HepG2 (cell line): ENCODE data around the gene NBEA. TPM values are rescaled to one million over a fixed set of nuclear protein-coding genes. Genes with fewer than 3 reads are reported as not detected.

Experiments
- ATAC-seq: fragments of 200-7000 bp; cut with Tn5 transposase; 3 replicates; pipeline ENCODE4 v1.9.1; 2020; ENCODE audit warnings: mild to moderate bottlenecking, moderate library complexity
- BruUV-seq: library from RNA; stranded (reverse); fragments of 400-500 nt; replicated peaks from 2 replicates; lab custom pipeline; 2021; lab: Mats Ljungman, UMichigan
- CTCF ChIA-PET: fragments of 300-600 bp; formaldehyde crosslinking; extraction: SDS; loops from one replicate; lab custom pipeline; 2021; ENCODE audit warnings: low total read pairs, inconsistent platforms, low intra/inter-chr PET ratio; lab: Yijun Ruan, JAX
- POLR2A ChIA-PET: fragments of 350-600 bp; sonication (Branson Sonifier 250); formaldehyde crosslinking; loops from one replicate; lab custom pipeline; 2020; ENCODE audit warnings: antibody characterized with exemption, inconsistent platforms; lab: Yijun Ruan, JAX
- DNase-seq: peaks from one replicate; pipeline ENCODE4 v3.0.0-alpha.2; 2015; ENCODE audit warnings: low spot score
- FAIRE-seq: peaks from 3 replicates; lab custom pipeline; 2011; peaks lifted over from hg19 to GRCh38; lab: Jason Lieb, UNC
- H2AFZ ChIP-seq: one replicate; pipeline ENCODE4 v1.6.1; 2011; ENCODE audit warnings: low read length, inconsistent platforms
- H3K27ac ChIP-seq: fragments of 300-600 bp; 3 replicates; pipeline ENCODE4 v1.8.0; 2011; ENCODE audit warnings: mixed run types, mild to moderate bottlenecking, mixed read lengths, low read length, inconsistent platforms; ENCODE audit not compliant: insufficient read depth; ENCODE audit errors: extremely low read length
- H3K27me3 ChIP-seq, 2 experiments: fragments of 200-600 bp in 1 of 2; 2 replicates in 1 of 2; 3 replicates in 1 of 2; pipeline versions ENCODE4 v1.6.0 to v1.8.0; 2011; ENCODE audit warnings: low read length in 2 of 2, mild to moderate bottlenecking in 2 of 2, moderate library complexity in 2 of 2, inconsistent platforms in 1 of 2; ENCODE audit not compliant: insufficient read depth in 2 of 2, control insufficient read depth in 1 of 2
- H3K36me3 ChIP-seq, 2 experiments: fragments of 200-600 bp in 1 of 2; replicated peaks in 1 of 2; 2 replicates in 1 of 2; 3 replicates in 1 of 2; pipeline versions ENCODE4 v1.5.1 to v1.8.0; 2011; ENCODE audit warnings: low read length in 2 of 2, inconsistent platforms in 1 of 2; ENCODE audit not compliant: insufficient read depth in 2 of 2, control insufficient read depth in 1 of 2
- H3K4me1 ChIP-seq: 2 replicates; pipeline ENCODE4 v1.5.1; 2012; ENCODE audit warnings: low read length, inconsistent platforms; ENCODE audit not compliant: insufficient read depth
- H3K4me2 ChIP-seq: 2 replicates; pipeline ENCODE4 v1.6.0; 2011; ENCODE audit warnings: low read depth, low read length, inconsistent platforms
- H3K4me3 ChIP-seq, 3 experiments: fragments of 200-600 bp in 1 of 3; sonication (generic), shearing (Covaris generic) in 1 of 3; replicated peaks in 1 of 3; 2 replicates each; pipeline ENCODE4 v1.5.1; 2011 to 2016; ENCODE audit warnings: low read length in 3 of 3, inconsistent platforms in 2 of 3, low read depth in 2 of 3, mild to moderate bottlenecking in 2 of 3, control low read depth in 1 of 3, mixed read lengths in 1 of 3; ENCODE audit not compliant: insufficient read depth in 1 of 3
- H3K79me2 ChIP-seq: one replicate; pipeline ENCODE4 v1.6.1; 2011; ENCODE audit warnings: low read length, inconsistent platforms; ENCODE audit not compliant: insufficient read depth
- H3K9ac ChIP-seq: 2 replicates; pipeline ENCODE4 v1.6.0; 2011; ENCODE audit warnings: mild to moderate bottlenecking, low read depth, low read length, inconsistent platforms; ENCODE audit not compliant: insufficient read depth
- H3K9me3 ChIP-seq: 2 replicates; pipeline ENCODE4 v1.5.1; 2012; ENCODE audit warnings: mild to moderate bottlenecking, low read length
- H4K20me1 ChIP-seq: 2 replicates; pipeline ENCODE4 v1.6.0; 2011; ENCODE audit warnings: inconsistent platforms, mild to moderate bottlenecking, low read length, moderate library complexity; ENCODE audit not compliant: insufficient read depth
- FOXK2 ChIP-seq: fragments of 450-650 bp; IDR thresholded peaks from 2 replicates; pipeline ENCODE4 v1.6.1; 2016
- HDAC1 ChIP-seq: sonication (generic); formaldehyde crosslinking; IDR thresholded peaks from 2 replicates; pipeline ENCODE4 v1.5.1; 2020; ENCODE audit warnings: mild to moderate bottlenecking, missing genetic modification reagents
- NR2F6 ChIP-seq, 2 experiments: IDR thresholded peaks; 2 replicates each; pipeline ENCODE4 v1.6.1; 2016; ENCODE audit warnings: antibody characterized with exemption in 1 of 2, mild to moderate bottlenecking in 1 of 2
- SUZ12 ChIP-seq: fragments of 150-350 bp; IDR thresholded peaks from 2 replicates; pipeline ENCODE4 v1.6.1; 2014; ENCODE audit warnings: low read depth, low read length
- ZNF121 ChIP-seq: sonication (generic); formaldehyde crosslinking; IDR thresholded peaks from 2 replicates; pipeline ENCODE4 v1.5.0; 2020; ENCODE audit warnings: mild to moderate bottlenecking, missing genetic modification reagents
- ZNF17 ChIP-seq: sonication (generic); formaldehyde crosslinking; IDR thresholded peaks from 2 replicates; pipeline ENCODE4 v1.5.0; 2020; ENCODE audit warnings: mild to moderate bottlenecking, missing genetic modification reagents
- ZNF501 ChIP-seq: sonication (generic); formaldehyde crosslinking; IDR thresholded peaks from 2 replicates; pipeline ENCODE4 v1.5.1; 2020; ENCODE audit warnings: mild to moderate bottlenecking, moderate library complexity, missing genetic modification reagents
- ZNF547 ChIP-seq: sonication (generic); formaldehyde crosslinking; IDR thresholded peaks from 2 replicates; pipeline ENCODE4 v1.5.1; 2020; ENCODE audit warnings: mild to moderate bottlenecking, missing genetic modification reagents
- ZNF761 ChIP-seq: sonication (generic); formaldehyde crosslinking; conservative IDR thresholded peaks from 2 replicates; pipeline ENCODE4 v1.4.0; 2020; ENCODE audit warnings: mild to moderate bottlenecking, missing genetic modification reagents
- ZNF782 ChIP-seq: sonication (generic); formaldehyde crosslinking; IDR thresholded peaks from 2 replicates; pipeline ENCODE4 v1.4.0; 2020; ENCODE audit warnings: missing genetic modification reagents, mild to moderate bottlenecking, borderline replicate concordance
- WGBS: methylation state at CpG from one replicate; pipeline ENCODE4 v1.1.6; 2017; ENCODE audit warnings: low lambda C conversion rate; 5-methylcytosine and 5-hydroxymethylcytosine counted together
- in situ Hi-C: cut with HindIII; loops from 2 replicates; pipeline ENCODE4 v1.10.0; 2017; ENCODE audit warnings: low pct_unique_long_range_greater_than_20kb; ENCODE audit not compliant: extremely low pct_ligation_motif_present
- intact Hi-C: fragments of 100-400 bp; cut with micrococcal nuclease; formaldehyde crosslinking; loops from one replicate; pipeline ENCODE4 v1.10.0; 2022; ENCODE audit not compliant: unreplicated experiment
- polyA plus RNA-seq, 8 experiments: library from polyadenylated mRNA; depleted of rRNA in 3 of 8; stranded (reverse) in 7 of 8; unstranded in 1 of 8; fragments of >200 nt; fragmentation: Illumina TruSeq in 4 of 8; extraction: Trizol in 4 of 8; gene quantifications; 2 replicates each; pipeline versions ENCODE4 v1.2.1 to v1.2.3, GENCODE V29; 2011 to 2016; ENCODE audit warnings: low read depth in 4 of 8, missing spikeins in 1 of 8, mixed read lengths in 1 of 8; ENCODE audit not compliant: insufficient read depth in 1 of 8
- total RNA-seq, 5 experiments: library from RNA; depleted of rRNA; stranded (reverse); fragments of >200 nt; fragmentation: Illumina TruSeq; extraction: Trizol; gene quantifications; 2 replicates each; pipeline ENCODE4 v1.2.3, GENCODE V29; 2016; ENCODE audit warnings: low read depth in 1 of 5
- TF ChIP-seq, protein P1 (sequence below): IDR thresholded peaks from 2 replicates; pipeline ENCODE4 v1.6.1; 2016; ENCODE audit warnings: low read depth, missing genetic modification reagents, missing compliant biosample characterization
- TF ChIP-seq, protein P2 (sequence below), 2 experiments: sonication (generic) in 1 of 2; formaldehyde crosslinking in 1 of 2; IDR thresholded peaks; 2 replicates each; pipeline versions ENCODE4 v1.4.0 to v1.6.1; 2018 to 2020; ENCODE audit warnings: missing genetic modification reagents in 2 of 2, borderline replicate concordance in 1 of 2, low read depth in 1 of 2, mild to moderate bottlenecking in 1 of 2, missing biosample characterization in 1 of 2

NBEA gene
- total and polyA plus RNA-seq, 2 of the 13 experiments (the other 11 are each of a cell fraction or from before 2014, with no cell fraction given) = 2.7 to 2.8 TPM

DNA sequence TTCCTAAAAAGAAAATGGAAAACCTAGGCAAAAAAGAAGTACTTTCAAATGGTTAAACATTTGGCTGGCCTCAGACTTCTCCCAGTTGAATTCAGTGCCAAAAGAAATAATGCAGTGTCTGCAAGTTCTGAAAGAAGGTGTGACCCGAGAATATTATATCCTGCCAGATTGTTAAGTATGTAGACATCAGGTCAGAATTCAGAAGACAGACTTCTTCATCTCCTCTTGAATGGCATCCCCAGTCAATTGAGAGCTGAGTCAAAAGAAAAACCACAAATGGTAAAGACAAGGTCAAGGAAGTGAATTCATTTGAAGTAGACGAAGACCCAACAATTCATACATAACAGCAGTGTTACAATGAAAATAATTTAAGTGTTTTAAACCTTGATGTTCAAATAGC, 194.5 kb downstream of the NBEA start:
- no peaks in the 10 kb centered on the region for H3K9me3 ChIP-seq
- CTCF ChIA-PET = no interaction called here
- no peaks in the 10 kb centered on the region for H3K4me1 ChIP-seq
- no peak overlapping the region for H3K4me2 ChIP-seq
- H3K27ac ChIP-seq = no peak overlapping the region
- no peaks in the 10 kb centered on the region for H3K79me2 ChIP-seq
- POLR2A ChIA-PET = no interaction called here
- ATAC-seq = no peak
- no peak overlapping the region for H3K4me3 ChIP-seq
- in situ Hi-C loops = no loop called here
- no peaks in the 10 kb centered on the region for H3K36me3 ChIP-seq
- BruUV-seq = no TSS peak
- WGBS = 48% methylated on average over 2 of the region's 2 CpGs
- H3K27me3 ChIP-seq = no peaks in the 10 kb centered on the region
- no peak for FAIRE-seq
- no peak overlapping the region for H2AFZ ChIP-seq
- TF ChIP-seq ZNF501 (CRISPR knock-in tag) = no peak
- TF ChIP-seq FOXK2 = no peak
- TF ChIP-seq, all 625 proteins: peak for 0
- no peak overlapping the region for H3K9ac ChIP-seq
- DNase-seq = no peak
- H4K20me1 ChIP-seq = no peaks in the 10 kb centered on the region
- intact Hi-C loops = no loop called here

DNA sequence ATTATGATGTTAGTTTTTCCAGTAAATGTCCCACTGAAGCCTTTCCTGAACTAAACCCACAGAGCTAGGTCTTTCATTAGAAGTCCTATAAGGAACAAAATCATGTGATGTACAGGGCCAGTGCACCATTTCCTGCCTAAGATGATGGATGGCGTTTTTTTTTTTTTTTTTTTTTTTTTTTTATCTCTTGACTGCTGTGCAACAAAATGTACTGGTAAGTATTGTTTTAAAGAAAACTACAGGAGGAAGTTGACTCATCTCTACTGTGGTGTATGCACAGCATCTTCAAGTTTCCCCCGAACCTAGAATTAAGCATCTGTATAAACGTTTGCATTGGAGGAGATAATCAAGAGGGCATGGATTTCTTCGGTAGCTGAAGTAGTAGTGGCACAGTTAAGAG, 197.5 kb downstream of the NBEA start:
- Histone ChIP-seq H3K27me3 (no peaks in the 10 kb centered on the region; a peak in 1 of 5 replicates), H4K20me1 (no peaks in the 10 kb centered on the region; the same call in 1 of the 2 replicates), H3K9ac (no peak overlapping the region), H3K4me3 (no peak overlapping the region), H3K27ac (no peak overlapping the region), H3K4me1 (no peaks in the 10 kb centered on the region), H3K9me3 (no peaks in the 10 kb centered on the region), H3K4me2 (no peak overlapping the region), H3K36me3 (no peaks in the 10 kb centered on the region), H2AFZ (no peak overlapping the region), H3K79me2 (no peaks in the 10 kb centered on the region)
- in situ Hi-C loops (no loop called here), intact Hi-C loops (no loop called here)
- ATAC-seq (no peak), DNase-seq (no peak), FAIRE-seq (no peak)
- ChIA-PET POLR2A (no interaction called here), CTCF (no interaction called here)
- 69% methylated on average over 4 of the region's 4 CpGs for WGBS
- BruUV-seq = no TSS peak
- TF ChIP-seq, protein P1, sequence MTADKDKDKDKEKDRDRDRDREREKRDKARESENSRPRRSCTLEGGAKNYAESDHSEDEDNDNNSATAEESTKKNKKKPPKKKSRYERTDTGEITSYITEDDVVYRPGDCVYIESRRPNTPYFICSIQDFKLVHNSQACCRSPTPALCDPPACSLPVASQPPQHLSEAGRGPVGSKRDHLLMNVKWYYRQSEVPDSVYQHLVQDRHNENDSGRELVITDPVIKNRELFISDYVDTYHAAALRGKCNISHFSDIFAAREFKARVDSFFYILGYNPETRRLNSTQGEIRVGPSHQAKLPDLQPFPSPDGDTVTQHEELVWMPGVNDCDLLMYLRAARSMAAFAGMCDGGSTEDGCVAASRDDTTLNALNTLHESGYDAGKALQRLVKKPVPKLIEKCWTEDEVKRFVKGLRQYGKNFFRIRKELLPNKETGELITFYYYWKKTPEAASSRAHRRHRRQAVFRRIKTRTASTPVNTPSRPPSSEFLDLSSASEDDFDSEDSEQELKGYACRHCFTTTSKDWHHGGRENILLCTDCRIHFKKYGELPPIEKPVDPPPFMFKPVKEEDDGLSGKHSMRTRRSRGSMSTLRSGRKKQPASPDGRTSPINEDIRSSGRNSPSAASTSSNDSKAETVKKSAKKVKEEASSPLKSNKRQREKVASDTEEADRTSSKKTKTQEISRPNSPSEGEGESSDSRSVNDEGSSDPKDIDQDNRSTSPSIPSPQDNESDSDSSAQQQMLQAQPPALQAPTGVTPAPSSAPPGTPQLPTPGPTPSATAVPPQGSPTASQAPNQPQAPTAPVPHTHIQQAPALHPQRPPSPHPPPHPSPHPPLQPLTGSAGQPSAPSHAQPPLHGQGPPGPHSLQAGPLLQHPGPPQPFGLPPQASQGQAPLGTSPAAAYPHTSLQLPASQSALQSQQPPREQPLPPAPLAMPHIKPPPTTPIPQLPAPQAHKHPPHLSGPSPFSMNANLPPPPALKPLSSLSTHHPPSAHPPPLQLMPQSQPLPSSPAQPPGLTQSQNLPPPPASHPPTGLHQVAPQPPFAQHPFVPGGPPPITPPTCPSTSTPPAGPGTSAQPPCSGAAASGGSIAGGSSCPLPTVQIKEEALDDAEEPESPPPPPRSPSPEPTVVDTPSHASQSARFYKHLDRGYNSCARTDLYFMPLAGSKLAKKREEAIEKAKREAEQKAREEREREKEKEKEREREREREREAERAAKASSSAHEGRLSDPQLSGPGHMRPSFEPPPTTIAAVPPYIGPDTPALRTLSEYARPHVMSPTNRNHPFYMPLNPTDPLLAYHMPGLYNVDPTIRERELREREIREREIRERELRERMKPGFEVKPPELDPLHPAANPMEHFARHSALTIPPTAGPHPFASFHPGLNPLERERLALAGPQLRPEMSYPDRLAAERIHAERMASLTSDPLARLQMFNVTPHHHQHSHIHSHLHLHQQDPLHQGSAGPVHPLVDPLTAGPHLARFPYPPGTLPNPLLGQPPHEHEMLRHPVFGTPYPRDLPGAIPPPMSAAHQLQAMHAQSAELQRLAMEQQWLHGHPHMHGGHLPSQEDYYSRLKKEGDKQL (CRISPR knock-in tag) = no peak
- TF ChIP-seq HDAC1 (CRISPR knock-in tag) (no peak), ZNF121 (no peak), NR2F6 (IDR thresholded peaks at IDR 0.05) (no peak), NR2F6 (CRISPR knock-in tag; IDR thresholded peaks at IDR 0.05) (no peak), SUZ12 (no peak), ZNF761 (CRISPR knock-in tag) (no peak), ZNF17 (CRISPR knock-in tag) (no peak), ZNF782 (no peak), ZNF547 (CRISPR knock-in tag) (no peak)
- TF ChIP-seq, protein P2, sequence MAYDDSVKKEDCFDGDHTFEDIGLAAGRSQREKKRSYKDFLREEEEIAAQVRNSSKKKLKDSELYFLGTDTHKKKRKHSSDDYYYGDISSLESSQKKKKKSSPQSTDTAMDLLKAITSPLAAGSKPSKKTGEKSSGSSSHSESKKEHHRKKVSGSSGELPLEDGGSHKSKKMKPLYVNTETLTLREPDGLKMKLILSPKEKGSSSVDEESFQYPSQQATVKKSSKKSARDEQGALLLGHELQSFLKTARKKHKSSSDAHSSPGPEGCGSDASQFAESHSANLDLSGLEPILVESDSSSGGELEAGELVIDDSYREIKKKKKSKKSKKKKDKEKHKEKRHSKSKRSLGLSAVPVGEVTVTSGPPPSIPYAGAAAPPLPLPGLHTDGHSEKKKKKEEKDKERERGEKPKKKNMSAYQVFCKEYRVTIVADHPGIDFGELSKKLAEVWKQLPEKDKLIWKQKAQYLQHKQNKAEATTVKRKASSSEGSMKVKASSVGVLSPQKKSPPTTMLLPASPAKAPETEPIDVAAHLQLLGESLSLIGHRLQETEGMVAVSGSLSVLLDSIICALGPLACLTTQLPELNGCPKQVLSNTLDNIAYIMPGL (CRISPR knock-in tag; IDR thresholded peaks at IDR 0.05; ENCODE audit: borderline replicate concordance in 1 of 2, low read depth in 1 of 2) = no peak
